Posterior vena cava (tissue), 2 donors: ENCODE data around the gene SIM2. TPM values are rescaled to one million over a fixed set of nuclear protein-coding genes. Genes with fewer than 3 reads are reported as not detected.

Experiments
- DNase-seq: peaks from one replicate; pipeline ENCODE4 v3.0.0-alpha.2; 2020; ENCODE audit warnings: low spot score
- intact Hi-C, 2 donors: fragments of 100-400 bp; cut with DNase I; formaldehyde crosslinking; loops; one replicate each; pipeline versions ENCODE4 v1.14.1 to v1.14.2; 2022 to 2023
- total RNA-seq, 2 donors: library from RNA; stranded (reverse); fragmentation: NEBNext Ultra II Directional; extraction: Animal tissue kit (Norgen Biotek cat#: 25700); gene quantifications; one replicate each; pipeline ENCODE4 v1.2.1, GENCODE V29; 2021
- donor health status: DM: yes; HTN: yes; CAD: no.
- donor health status: DM: yes; HTN: yes; CAD: no.

Gene SIM2
- total RNA-seq, 2 donors from 2014 or later: not detected

DNA sequence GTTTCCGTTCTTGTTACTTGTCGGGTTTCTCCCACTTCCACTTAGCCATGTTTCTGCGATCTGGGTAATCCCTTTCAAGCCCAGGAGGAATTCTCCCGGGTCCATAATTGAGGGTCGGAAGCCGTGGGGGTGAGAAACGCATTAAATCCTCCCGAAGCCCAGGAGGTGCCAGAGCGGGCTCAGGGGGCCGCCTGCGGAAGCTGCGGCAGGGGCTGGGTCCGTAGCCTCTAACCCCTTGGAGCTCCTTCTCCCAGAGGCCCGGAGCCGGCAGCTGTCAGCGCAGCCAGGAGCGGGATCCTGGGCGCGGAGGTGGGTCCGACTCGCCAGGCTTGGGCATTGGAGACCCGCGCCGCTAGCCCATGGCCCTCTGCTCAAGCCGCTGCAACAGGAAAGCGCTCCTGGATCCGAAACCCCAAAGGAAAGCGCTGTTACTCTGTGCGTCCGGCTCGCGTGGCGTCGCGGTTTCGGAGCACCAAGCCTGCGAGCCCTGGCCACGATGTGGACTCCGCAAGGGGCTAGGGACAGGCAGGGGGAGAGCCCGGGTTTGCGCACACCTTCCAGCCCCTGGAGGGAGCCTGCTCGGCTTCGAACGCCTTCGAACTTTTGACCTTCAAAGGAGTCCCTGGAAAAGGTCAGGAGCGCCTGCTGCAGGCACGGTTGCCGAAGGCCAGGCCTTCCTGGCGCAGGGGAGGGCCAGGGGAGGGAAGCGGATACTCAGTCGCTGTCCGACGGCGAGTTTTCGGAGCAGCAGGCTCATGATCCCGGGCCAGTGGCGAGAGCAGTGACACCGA, 1.7 kb upstream of the SIM2 start:
- no peak for DNase-seq
- intact Hi-C loops: loop anchor here in 1 of 2 donors (10.0 kb wide), 1 partner anchor 92 kb away; no protein-coding TSS in a partner anchor

DNA sequence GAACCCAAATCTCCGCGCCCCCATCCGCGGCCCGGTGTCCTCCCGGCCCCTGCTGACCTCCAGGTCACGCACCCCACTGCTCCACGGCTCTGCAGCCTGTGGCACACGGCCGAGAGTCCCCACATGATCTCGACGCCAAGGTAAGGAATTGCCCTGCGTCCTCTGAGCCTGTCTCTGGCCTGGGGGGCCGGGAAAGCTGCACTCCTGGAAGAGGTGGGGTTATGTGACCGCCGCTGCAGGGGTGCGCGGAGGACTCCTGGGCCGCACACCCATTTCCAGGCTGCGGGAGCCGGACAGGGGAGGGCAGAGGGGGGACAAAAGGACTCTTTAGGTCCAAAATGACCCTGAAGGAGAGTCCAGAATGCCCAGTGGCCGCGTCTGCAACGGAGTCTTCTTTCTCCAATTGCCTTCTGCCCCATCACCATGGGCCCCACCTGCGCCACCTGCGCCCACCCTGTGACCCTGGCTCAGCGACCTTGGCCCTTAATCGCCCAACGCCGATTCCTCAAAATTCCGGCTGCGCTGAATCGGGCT, 997 bp upstream of the SIM2 start:
- intact Hi-C loops: loop anchor here in 1 of 2 donors (10.0 kb wide), 1 partner anchor 93 kb away; no protein-coding TSS in a partner anchor
- no peak for DNase-seq

GRCh38 chr21:36698385-36698980, 432 bp upstream of the SIM2 start:
- DNase-seq: no peak
- intact Hi-C loops: loop anchor here in 1 of 2 donors (10.0 kb wide), 1 partner anchor 94 kb away; no protein-coding TSS in a partner anchor

DNA sequence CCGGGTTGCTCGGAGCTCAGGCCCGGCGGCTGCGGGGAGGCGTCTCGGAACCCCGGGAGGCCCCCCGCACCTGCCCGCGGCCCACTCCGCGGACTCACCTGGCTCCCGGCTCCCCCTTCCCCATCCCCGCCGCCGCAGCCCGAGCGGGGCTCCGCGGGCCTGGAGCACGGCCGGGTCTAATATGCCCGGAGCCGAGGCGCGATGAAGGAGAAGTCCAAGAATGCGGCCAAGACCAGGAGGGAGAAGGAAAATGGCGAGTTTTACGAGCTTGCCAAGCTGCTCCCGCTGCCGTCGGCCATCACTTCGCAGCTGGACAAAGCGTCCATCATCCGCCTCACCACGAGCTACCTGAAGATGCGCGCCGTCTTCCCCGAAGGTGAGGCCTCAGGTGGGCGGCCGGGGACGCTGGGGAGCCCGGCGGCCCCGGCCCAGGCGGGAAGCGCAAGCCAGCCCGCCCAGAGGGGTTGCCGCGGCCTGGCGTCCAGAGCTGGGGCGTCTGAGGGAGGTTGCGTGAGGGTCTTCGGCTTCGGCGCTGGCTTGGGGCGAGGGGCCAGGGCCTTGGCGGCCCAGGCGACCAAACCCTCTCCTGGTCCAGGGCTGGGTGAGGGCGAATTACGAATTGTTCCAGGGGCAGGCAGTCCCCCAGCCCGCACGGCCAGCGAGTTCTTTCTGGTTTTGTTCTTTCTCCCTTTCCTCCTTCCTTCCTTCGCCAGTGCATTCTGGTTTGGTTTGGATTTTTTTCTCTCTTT, 805 bp downstream of the SIM2 start:
- DNase-seq: no peak
- intact Hi-C loops: loop anchor here in 1 of 2 donors (10.0 kb wide), 1 partner anchor 95 kb away; no protein-coding TSS in a partner anchor

DNA sequence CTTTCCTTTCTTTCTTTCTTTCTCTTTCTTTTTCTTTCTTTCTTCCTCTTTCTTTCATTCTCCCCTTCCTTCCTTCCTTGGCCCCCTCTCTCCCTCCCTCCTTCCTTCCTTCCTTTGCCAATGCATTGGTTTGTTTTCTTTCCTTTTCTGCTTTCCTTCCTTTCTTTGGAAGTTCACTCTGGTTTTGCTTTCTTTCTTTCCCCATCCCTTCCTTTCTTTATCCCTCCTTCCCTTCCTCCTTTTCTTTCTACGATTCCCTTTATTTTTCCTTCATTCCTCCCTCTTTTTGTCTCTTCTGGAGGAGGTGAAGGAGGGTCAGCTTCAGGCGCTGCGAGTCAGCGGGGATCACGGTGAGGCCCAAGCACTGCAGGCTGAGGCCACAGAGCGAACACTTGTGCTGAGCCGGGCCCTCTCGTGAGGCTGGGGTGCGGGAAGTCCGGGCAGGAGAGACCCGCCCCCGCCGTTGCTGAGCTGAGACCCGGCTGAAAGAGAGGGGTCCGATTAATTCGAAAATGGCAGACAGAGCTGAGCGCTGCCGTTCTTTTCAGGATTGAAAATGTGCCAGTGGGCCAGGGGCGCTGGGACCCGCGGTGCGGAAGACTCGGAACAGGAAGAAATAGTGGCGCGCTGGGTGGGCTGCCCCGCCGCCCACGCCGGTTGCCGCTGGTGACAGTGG, 1.5 kb downstream of the SIM2 start:
- intact Hi-C loops: no loop called here
- DNase-seq: no peak

DNA sequence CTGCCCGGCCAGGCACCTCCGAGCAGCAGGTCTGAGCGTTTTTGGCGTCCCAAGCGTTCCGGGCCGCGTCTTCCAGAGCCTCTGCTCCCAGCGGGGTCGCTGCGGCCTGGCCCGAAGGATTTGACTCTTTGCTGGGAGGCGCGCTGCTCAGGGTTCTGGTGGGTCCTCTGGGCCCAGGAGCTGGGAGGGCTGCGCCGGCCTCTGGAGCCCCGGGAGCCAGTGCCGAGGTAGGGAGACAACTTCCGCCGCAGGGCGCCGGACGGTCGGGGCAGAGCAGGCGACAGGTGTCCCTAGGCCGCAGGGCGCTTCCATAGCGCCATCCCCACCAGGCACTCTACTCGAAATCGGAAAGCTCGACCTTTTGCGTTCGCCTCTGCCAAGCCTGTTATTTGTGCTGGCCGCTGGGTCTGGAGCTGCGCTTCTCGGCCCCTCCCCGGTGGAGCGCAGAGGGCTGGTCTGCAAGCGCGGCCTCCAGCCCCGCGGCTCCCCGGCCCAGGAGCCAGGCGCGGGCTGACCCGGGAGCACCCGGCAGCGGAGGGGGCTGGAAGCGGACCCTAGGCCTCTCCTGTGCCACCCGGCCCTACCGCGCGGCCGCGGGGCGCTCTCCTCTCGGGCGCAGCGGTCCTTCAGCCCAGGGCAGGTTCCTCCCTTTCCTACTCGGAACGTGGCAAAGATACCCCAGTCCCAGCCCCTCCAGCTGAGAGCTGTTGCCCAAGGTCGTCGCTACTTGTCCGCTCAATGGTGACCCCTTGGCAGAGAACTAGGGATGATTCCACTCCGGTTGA, 2.2 kb downstream of the SIM2 start:
- peak; percentile 76 for DNase-seq
- intact Hi-C loops: no loop called here

DNA sequence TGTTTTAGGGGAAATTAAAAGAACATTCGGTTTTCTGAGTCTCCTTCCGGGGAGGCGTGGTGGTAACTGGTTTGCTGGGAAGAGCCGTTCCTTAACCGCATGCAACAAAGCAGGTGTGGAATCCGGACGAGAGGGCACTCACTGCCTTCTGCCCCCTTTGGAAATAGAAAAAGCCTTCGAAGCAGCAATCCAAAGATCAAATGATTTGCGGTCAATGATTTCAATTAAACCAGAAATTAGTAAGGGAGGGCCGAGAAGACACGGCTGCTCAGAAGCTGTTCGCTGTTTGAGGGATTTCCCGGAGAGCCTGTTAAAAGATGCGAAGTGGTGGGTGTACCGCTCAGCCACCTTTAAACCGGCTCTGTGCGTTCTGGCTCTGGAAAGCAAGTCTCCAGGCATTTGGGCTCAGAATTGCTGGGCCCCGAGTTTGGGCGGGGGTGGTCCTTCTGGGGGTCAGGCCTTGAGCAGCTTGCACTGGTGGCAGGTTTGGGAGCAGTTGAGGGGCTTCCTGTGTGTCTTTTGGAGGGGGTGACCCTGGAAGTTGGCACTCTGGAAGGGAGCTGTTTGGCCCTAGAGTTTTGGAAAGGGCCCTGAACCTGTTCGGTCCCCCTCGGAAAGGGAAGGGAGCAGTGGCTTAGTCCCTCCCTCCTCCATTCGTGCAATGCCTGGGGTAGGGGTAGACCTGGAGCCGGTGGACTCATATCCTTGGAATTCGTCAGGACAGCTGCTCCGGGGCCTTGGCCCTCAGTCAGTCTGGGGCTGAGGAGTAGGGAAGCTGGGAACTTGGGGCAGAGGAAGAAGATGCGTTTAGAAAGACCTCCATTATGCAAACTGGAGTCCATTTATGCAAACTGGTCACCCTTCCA, 3.1 kb downstream of the SIM2 start:
- DNase-seq: no peak
- intact Hi-C loops: no loop called here

GRCh38 chr21:36702622-36702968, 3.7 kb downstream of the SIM2 start:
- no peak for DNase-seq
- intact Hi-C loops: no loop called here

- intact Hi-C loops: no loop called here
- no peak for DNase-seq
Measured at GRCh38 chr21:36703123-36703522, 4.2 kb downstream of the SIM2 start.

GRCh38 chr21:36703626-36704280, 4.8 kb downstream of the SIM2 start:
- intact Hi-C loops: no loop called here
- no peak for DNase-seq

DNA sequence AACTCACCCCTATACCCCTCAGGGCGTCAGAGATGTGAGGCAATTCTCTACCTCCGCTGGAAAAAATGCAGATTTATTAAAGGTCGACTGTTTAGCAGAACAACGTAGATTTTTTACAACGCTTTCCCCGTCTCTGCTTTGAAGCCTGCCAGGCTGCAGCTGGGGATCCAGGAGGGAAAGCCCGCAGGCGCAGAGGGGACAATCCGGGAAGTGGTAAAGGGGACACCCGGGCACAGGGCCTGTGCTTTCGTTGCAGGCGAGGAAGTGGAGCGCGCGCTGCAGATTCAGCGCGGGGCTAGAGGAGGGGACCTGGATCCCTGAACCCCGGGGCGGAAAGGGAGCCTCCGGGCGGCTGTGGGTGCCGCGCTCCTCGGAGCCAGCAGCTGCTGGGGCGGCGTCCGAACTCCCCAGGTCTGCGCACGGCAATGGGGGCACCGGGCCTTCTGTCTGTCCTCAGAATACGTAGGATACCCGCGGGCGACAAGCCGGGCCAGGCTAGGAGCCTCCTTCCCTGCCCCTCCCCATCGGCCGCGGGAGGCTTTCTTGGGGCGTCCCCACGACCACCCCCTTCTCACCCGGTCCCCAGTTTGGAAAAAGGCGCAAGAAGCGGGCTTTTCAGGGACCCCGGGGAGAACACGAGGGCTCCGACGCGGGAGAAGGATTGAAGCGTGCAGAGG, 5.5 kb downstream of the SIM2 start:
- intact Hi-C loops: no loop called here
- no peak for DNase-seq

DNA sequence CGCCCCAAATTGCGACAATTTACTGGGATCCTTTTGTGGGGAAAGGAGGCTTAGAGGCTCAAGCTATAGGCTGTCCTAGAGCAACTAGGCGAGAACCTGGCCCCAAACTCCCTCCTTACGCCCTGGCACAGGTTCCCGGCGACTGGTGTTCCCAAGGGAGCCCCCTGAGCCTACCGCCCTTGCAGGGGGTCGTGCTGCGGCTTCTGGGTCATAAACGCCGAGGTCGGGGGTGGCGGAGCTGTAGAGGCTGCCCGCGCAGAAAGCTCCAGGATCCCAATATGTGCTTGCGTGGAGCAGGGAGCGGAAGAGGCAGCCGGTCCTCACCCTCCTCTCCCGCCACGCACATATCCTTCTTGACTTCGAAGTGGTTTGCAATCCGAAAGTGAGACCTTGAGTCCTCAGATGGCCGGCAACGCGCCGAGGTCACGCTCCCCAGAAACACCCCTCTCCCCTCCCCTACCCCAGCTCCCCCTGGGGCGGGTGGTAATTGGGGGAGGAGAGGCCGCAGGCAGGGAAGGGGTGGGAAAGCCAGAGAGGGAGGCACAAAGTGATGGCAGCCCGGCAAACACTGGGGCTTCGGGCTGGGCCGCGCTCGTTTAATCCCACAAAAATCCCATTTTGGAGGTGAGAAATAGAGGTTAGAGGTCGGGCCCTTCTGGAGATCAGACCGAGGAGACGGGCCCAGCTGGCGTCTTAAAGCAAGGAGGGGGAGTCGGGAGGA, 6.2 kb downstream of the SIM2 start:
- no peak for DNase-seq
- intact Hi-C loops: no loop called here

GRCh38 chr21:36705679-36706481, 7.0 kb downstream of the SIM2 start:
- intact Hi-C loops: no loop called here
- DNase-seq: no peak

DNA sequence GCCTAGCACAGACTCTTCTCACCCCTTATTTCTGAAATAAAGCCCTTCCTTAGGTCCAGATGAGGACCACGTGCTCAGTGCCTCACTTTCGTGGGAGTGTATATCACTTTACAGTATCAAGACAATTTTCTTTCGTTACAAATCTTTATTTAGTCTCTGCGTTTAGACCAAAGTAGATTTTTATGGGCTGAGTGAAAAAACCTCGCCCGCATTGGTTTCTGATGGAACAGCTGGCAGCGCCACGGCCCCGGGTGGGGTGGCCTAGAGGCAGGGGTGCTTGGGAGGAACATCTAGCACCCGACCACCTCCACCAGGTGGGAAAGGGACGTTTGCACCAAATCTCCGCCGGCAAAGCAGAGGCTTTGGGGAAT, 7.6 kb downstream of the SIM2 start:
- DNase-seq: no peak
- intact Hi-C loops: no loop called here
